Measurements from ENCODE around the gene TMEM123.
"Not testable (repeated sequence)": the region's sequence is repeated elsewhere in the genome, so short reads cannot be mapped to it uniquely, and the experiment has no call there.

TMEM123 gene

GRCh38 chr11:102391549-102392237 lies 60.9 kb downstream of the TMEM123 start:
- DNase-seq = no peak

DNA sequence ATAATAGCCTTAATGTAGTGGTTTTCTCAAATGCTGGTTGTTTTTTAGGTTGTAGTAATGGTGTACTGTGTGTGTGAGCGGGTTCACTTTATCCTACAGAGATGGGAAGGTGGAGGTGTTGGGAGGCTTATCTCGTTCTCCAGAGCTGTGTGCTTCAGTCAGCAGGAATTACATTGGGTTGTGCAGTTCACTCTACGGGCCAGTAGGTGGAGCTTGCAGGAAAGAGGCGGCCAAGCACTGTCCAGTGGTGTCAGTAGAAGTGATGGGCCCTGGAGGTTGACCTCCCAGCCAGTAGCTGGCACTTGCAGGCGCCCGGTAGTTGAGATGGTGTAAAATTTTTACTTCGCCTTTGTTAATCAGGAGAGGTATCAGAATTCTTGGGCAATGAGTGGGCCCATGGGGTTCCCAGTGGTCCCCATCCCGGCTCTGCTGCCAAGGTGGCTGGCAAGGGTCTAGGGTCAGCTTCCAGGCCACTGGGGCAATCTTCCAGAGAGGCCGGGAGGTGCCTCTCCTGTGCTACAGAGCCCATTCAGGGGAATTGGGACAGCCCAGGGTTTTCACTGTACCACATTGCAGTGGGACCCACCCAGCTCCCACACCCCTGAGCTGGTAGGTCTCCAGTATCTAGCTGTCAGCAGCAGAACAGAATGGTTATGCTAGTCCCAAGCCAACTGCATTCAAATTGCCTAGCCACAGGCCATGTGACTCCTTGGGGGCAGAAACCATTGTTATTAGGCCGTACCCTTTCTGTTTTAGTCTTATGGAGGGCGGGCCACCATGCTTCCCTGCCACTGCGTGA lies 61.7 kb downstream of the TMEM123 start:
- peak; percentile 40 for DNase-seq

GRCh38 chr11:102389253-102389652 lies 63.3 kb downstream of the TMEM123 start:
- DNase-seq = no peak

DNA sequence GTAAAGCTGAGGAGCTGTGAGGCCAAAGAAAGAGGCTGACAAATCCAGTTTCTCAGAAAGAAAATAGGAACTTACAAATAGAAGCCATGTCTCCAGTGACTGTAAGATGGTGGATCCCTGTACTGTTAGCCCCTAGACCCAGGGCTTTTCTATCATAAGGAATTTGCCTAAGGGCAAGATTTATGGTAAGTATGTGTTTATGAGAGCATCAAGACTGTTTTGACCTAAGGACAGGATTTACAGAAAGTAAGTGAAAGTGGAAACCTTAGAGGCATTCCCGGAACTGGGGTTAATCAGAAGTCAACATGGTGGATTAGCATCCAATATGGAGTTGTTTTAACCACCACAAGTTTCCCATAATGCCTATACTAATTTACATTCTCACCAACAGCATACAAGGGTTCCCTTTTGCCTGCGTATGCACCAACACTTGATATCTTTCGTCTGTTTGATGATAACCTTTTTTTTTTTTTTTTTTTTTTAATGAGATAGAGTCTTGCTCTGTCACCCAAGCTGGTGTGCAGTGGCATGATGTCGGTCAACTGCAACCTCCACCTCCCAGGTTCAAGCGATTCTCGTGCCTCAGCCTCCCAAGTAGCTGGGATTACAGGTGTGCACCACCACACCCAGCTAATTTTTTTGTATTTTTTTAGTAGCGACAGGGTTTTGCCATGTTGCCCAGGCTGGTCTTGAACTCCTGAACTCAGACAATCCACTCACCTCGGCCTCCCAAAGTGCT lies 65.4 kb downstream of the TMEM123 start:
- DNase-seq = no peak

DNA sequence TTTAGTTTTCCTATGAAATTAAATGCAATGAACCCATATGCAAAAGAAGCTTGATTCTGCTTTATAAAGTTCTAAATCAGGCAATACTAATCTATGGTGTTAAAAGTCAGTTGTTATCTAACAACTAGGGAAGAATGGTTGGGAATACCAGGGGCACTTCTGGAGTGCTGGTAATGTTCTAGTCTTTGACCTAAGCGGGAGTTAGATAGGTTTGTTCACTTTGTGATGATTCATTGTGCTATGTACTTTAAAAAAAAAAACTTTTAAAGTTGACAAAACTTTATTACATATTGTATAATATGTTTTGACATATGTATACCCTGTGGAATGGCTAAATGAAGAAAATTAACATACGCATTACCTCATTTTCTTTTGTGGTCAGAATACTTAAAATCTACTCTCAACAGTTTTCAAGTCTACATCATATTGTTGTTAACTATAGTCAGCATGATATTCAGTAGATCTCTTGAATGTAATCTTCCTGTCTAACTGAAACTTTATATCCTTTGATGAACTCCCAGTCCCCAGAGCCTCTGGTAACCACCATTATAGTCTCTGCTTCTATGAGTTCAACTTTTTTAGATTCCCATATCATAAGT lies 66.3 kb downstream of the TMEM123 start:
- DNase-seq = no peak

GRCh38 chr11:102385085-102386007 lies 67.2 kb downstream of the TMEM123 start:
- no peak for DNase-seq

DNA sequence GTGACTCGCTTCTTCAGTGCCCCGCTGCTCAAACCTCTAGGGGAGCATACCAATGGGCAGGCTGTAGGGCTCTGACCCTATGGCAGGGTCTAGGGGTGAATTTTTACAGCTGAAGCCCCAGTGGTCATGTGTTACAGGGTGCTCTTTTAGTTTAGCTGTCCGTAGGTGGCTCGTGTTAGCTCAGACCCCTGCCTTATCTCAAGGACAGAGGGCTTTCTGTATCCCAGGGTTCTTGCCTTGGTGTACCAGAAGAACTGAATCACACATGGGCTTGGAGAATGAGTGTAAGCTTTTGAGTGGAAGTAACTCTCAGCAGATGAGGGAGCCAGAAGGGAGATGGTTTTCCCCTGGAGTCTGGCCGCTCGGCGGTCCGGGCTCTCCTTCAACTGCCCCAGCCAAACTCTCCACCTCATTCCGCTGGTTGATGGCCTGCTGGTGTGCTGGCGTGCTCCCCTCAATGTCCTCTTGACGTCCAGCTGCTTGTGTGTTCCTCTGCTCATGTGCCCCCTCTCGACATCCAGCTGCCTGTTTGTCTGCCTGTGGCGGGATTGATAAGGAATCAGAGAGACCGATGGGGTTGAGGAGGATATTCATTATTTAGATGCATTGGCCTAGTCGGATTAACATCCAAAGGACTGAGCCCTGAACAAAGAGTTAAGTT lies 68.0 kb downstream of the TMEM123 start:
- no peak for DNase-seq

- DNase-seq = no peak
Measured at GRCh38 chr11:102383839-102384238, 68.7 kb downstream of the TMEM123 start.

- DNase-seq = no peak
Measured at GRCh38 chr11:102382384-102382783, 70.2 kb downstream of the TMEM123 start.

GRCh38 chr11:102378818-102379217 lies 73.7 kb downstream of the TMEM123 start:
- DNase-seq = no peak

DNA sequence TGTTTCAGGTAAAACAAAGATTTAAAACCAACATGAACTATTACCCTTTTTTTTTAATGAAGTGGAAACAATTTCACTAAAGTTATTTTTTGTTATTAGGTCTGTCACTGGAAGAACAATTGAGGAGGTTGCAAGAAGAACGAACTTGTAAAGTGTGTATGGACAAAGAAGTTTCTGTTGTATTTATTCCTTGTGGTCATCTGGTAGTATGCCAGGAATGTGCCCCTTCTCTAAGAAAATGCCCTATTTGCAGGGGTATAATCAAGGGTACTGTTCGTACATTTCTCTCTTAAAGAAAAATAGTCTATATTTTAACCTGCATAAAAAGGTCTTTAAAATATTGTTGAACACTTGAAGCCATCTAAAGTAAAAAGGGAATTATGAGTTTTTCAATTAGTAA lies 74.7 kb downstream of the TMEM123 start:
- DNase-seq = no peak

DNA sequence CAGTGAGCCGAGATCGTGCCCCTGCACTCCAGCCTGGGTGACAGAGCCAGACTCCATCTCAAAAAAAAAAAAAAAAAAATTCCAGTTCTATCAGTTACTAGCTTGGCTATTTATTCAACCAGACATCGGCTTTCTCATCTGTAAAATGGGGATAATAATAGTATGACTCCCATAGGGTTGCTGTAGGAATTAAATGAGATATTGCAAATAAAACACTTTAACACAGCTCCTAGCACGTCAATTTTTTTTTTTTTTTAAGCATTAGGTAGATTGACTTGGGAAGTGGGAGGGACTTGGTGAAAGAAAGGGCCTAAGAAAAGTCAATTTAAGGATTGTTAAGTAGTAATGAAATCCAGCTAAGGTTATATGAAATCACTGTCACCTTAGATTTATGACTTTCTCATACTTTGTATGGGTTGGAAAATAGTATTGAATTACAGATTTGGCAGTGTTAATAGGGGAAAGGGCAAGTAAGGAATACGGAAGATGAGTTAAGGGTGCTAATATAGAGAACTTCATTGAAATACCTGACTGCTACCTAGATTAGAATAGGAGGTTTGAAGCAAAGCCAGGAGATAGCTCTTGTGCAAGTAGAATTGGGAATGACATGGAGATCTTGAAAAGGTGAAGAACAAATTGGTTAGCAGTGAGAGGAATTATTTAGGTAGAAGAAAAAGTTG lies 76.7 kb downstream of the TMEM123 start:
- no peak for DNase-seq

GRCh38 chr11:102374633-102375424 lies 77.7 kb downstream of the TMEM123 start:
- not testable (repeated sequence) for DNase-seq

DNA sequence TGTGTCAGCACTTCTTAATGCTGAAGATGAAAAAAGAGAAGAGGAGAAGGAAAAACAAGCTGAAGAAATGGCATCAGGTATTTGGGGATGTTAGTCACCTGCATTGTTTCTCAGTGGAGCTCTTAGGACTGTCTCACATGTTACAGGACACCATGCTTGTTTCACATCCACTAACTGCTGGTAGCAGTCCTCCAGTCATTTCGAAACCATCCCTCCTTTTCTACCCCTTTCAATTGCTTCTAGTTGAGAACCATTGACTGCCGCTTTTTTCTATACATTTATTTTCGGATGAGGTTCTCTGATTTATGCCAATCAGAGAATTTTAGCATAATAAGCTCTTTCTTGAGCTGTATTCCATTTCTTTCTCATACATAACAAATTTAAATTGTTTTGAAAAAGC lies 84.1 kb downstream of the TMEM123 start:
- no peak for DNase-seq

GRCh38 chr11:102367364-102367763 lies 85.2 kb downstream of the TMEM123 start:
- DNase-seq = no peak

DNA sequence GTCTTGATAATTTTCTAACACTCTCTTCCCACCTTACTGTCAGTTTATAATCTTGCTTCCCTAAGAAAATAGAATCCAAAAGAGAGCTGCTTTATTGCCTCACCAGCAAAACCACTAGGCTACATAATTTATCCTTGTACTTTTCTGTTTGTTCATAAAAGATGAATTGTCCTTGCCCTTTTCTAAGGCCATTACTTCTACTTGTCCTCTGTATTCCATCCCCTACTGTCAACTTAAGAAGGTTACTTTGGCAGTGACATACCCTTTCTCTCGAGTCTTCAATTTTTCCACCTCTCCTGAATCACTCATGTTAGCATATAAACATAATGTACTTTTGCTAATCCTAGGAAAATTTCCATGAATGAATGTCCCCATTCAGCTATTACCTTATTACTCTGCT lies 87.6 kb downstream of the TMEM123 start:
- no peak for DNase-seq

DNA sequence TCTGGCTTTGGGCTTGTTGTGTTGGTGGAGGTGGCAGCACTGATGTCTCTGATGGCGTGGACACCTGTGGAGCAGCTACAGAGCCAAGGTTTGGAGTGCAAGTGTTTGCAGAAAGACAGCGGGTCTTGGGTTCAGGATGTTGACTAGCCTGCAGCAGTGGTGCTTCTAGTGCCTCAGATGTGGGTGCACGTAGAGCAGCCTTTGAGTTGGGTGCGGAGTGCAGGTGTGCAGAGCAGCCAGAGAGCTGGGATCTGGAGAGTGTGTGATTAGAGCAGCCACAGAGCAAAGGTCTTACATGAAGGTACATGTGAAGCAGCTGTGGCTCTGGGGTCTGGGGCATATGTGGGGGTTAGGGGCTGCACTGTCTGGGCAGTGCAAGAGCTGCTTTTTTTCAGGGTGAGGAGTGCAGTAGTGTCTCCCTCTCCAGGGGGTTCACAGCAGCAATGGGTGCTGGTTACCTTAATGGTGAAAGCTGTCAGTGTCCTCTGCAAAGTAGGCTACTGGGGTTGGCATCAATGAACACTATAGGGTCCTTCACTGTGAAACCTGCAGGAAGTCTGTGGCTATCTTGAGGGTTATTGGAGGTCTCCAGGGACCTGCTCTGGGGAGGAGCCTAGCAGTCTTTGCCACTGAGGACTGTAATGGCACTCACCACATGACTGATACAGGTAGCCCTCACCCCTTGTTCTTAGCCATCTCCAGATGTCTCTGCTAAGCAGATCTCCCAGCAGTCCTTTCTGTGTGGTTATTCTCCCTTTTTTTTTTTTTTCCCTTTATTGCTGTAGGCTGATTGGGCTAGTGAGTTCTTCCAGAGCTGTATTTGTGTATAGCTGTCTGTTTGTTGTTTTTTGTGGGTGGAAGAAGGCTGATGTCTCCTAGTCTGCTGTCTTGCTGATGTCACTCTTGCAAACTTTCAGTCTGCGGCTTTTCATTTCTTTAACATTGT lies 91.2 kb downstream of the TMEM123 start:
- no peak for DNase-seq

- no peak for DNase-seq
Measured at GRCh38 chr11:102360681-102361080, 91.9 kb downstream of the TMEM123 start.

GRCh38 chr11:102359372-102359771 lies 93.2 kb downstream of the TMEM123 start:
- DNase-seq = no peak
